ENCODE data around the gene HDAC9. TPM values are rescaled to one million over a fixed set of nuclear protein-coding genes. Genes with fewer than 3 reads are reported as not detected.

Gene HDAC9
- total RNA-seq, 1 experiment from 2014 or later: 7.7 TPM

DNA sequence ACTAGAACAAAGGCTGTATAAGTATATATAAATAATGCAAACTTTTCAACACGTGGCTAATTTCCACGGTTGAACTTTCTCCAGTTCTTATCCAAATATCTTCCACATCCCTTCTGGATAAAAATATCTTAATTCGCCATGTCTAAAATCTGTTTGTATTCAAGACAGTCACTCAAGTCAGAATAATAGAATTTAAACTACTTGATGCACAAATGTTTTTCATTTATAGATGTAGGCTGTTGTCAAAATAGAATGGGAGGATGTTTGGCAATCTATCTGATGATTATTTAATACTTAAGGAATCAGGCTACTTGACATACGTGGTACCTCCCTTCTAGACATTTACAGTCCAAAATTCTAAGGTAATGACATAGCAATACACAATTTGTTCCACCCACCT, 417.6 kb downstream of the HDAC9 start:
- Histone ChIP-seq H3K9me3 (ENCODE audit: control insufficient read depth, low read depth, low read length) (no peaks in the 10 kb centered on the region), H2BK20ac (ENCODE audit: low read depth, low read length, poor library complexity, severe bottlenecking) (no peak overlapping the region), H2AK5ac (ENCODE audit: insufficient read length, low read length) (no peak overlapping the region), H3K79me2 (ENCODE audit: insufficient read depth, low read length) (no peaks in the 10 kb centered on the region), H3K27ac (ENCODE audit: insufficient read length, low read depth, low read length) (no peak overlapping the region), H2BK15ac (ENCODE audit: low read depth, low read length) (no peak overlapping the region), H3K79me1 (ENCODE audit: insufficient read depth, low read depth, low read length, poor library complexity, severe bottlenecking) (no peaks in the 10 kb centered on the region), H3K14ac (ENCODE audit: insufficient read depth, low read length) (no peak overlapping the region), H3K27me3 (ENCODE audit: insufficient read depth, low read length) (no peaks in the 10 kb centered on the region), H3K23ac (ENCODE audit: insufficient read length, low read depth, low read length) (no peak overlapping the region), H2BK12ac (ENCODE audit: insufficient read length, low read depth, low read length) (no peak overlapping the region), H3K9ac (ENCODE audit: extremely low read depth, insufficient read length, low read length) (no peak overlapping the region), H4K8ac (replicated peaks; ENCODE audit: insufficient read length, low read depth, low read length) (no peak overlapping the region), H4K91ac (ENCODE audit: insufficient read length, low read depth, low read length) (no peak overlapping the region), H3K4me2 (ENCODE audit: insufficient read depth, insufficient read length, low read length) (no peak overlapping the region), H3K56ac (ENCODE audit: insufficient read length, low read depth, low read length) (no peak overlapping the region), H2BK120ac (ENCODE audit: low read depth, low read length, poor library complexity, severe bottlenecking) (no peak overlapping the region), H3K4me1 (ENCODE audit: insufficient read depth, low read length) (no peaks in the 10 kb centered on the region), H2BK5ac (ENCODE audit: insufficient read length, low read length) (no peak overlapping the region), H3K4ac (ENCODE audit: low read depth, low read length) (no peak overlapping the region), H4K20me1 (ENCODE audit: control insufficient read depth, insufficient read depth, insufficient read length) (no peaks in the 10 kb centered on the region), H3T11ph (ENCODE audit: low read length) (no peak overlapping the region), H2AFZ (ENCODE audit: low read length) (no peak overlapping the region), H3K23me2 (ENCODE audit: insufficient read length, low read depth, low read length, poor library complexity, severe bottlenecking) (no peaks in the 10 kb centered on the region), H3K18ac (ENCODE audit: insufficient read length, low read depth, low read length) (no peak overlapping the region), H4K5ac (ENCODE audit: insufficient read length, low read depth, low read length) (no peak overlapping the region)
- peaks cover 13 to 22% of the 10 kb centered on the region in 2 experiments for H3K4me1 Mint-ChIP-seq
- TF ChIP-seq, protein P1, sequence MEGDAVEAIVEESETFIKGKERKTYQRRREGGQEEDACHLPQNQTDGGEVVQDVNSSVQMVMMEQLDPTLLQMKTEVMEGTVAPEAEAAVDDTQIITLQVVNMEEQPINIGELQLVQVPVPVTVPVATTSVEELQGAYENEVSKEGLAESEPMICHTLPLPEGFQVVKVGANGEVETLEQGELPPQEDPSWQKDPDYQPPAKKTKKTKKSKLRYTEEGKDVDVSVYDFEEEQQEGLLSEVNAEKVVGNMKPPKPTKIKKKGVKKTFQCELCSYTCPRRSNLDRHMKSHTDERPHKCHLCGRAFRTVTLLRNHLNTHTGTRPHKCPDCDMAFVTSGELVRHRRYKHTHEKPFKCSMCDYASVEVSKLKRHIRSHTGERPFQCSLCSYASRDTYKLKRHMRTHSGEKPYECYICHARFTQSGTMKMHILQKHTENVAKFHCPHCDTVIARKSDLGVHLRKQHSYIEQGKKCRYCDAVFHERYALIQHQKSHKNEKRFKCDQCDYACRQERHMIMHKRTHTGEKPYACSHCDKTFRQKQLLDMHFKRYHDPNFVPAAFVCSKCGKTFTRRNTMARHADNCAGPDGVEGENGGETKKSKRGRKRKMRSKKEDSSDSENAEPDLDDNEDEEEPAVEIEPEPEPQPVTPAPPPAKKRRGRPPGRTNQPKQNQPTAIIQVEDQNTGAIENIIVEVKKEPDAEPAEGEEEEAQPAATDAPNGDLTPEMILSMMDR (conservative IDR thresholded peaks at IDR 0.05): no peak
- no CpG with 5 or more reads among the region's 4 CpGs for WGBS (ENCODE audit: extremely low coverage, insufficient read length, low lambda C conversion rate)
- H3K9me3 Mint-ChIP-seq: no peaks in the 10 kb centered on the region
- H3K36me3 Mint-ChIP-seq (ENCODE audit: insufficient read depth in 1 of 3, low read depth in 3 of 3): no peaks in the 10 kb centered on the region
- DNase-seq: no peak
- H3K4me3 Mint-ChIP-seq: no peak overlapping the region
- no peaks in the 10 kb centered on the region; the same call in 1 of the 2 replicates for H3K27me3 Mint-ChIP-seq (ENCODE audit: low read depth)
- no peak overlapping the region for H3K27ac Mint-ChIP-seq

Data from H9 (cell line).